ENCODE measurements around the gene RHOD. TPM values are rescaled to one million over a fixed set of nuclear protein-coding genes. Genes with fewer than 3 reads are reported as not detected.

Gene RHOD
- polyA plus RNA-seq, 1 donor (not counting 4 experiments of a cell fraction or from before 2014, with no cell fraction given) = 119 TPM

DNA sequence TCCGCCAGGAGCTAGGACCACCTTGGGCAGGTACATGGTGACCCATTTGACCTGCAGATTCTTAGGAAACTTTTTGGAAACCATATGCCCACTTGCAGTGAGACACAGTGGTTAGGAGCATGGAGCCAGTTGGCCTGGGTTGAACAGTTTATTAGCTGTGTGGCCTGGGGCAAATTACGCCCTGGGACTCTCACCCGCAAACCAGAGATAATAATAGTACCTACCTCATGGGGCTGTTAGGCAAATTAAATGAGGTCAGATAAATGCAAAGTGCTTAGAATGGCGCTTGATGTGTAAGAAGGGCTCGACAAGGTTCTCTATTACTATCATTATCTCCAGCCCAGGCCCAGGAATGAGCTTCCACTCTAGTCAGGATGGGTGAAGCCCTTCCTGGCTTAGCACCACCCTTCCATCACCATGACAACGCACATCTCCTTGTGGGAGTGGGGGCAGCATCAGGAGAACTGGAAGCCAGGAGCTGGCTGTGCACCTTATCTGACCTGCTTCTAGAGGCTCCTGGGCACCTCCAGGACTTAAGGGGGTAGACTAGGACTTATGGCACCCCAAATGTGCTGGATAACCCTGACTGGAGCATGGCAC lies 28.6 kb upstream of the RHOD start:
- Histone ChIP-seq H3K27ac (ENCODE audit: control insufficient read depth, insufficient read depth, low read length) (no peak overlapping the region), H3K9me1 (ENCODE audit: control insufficient read depth, extremely low read depth, insufficient read depth, low read length) (no peaks in the 10 kb centered on the region), H3K4me2 (ENCODE audit: control insufficient read depth, extremely low read depth, insufficient read depth, low read depth, low read length) (peak overlapping the region; percentile 51), H3K27me3 (ENCODE audit: control insufficient read depth, extremely low read depth, insufficient read depth, low read length) (peaks cover 43% of the 10 kb centered on the region), H3K4me1 (ENCODE audit: control insufficient read depth, extremely low read depth, insufficient read depth, low read length) (peaks cover 45% of the 10 kb centered on the region), H4K20me1 (ENCODE audit: control insufficient read depth, extremely low read depth, insufficient read depth, low read length) (no peaks in the 10 kb centered on the region), H3K4me3 (ENCODE audit: control insufficient read depth in 2 of 3, extremely low read depth in 1 of 3, insufficient read depth in 2 of 3, low read depth in 1 of 3, low read length in 3 of 3) (peak overlapping the region in 1 of 3 experiments; percentile 7), H2AFZ (ENCODE audit: control insufficient read depth, low read length) (no peak overlapping the region), H3K36me3 (ENCODE audit: control insufficient read depth in 2 of 2, extremely low read depth in 1 of 2, insufficient read depth in 2 of 2, low read length in 2 of 2) (no peaks in the 10 kb centered on the region), H3K9ac (ENCODE audit: control insufficient read depth, extremely low read depth, insufficient read depth, low read length) (no peak overlapping the region), H3K79me2 (ENCODE audit: control insufficient read depth, insufficient read depth, low read length) (no peaks in the 10 kb centered on the region), H3K9me3 (ENCODE audit: control insufficient read depth, low read depth, low read length) (no peaks in the 10 kb centered on the region)
- DNase-seq (ENCODE audit: low read depth, low spot score) (no peak), FAIRE-seq (peak; percentile 83)
- TF ChIP-seq, protein P1, sequence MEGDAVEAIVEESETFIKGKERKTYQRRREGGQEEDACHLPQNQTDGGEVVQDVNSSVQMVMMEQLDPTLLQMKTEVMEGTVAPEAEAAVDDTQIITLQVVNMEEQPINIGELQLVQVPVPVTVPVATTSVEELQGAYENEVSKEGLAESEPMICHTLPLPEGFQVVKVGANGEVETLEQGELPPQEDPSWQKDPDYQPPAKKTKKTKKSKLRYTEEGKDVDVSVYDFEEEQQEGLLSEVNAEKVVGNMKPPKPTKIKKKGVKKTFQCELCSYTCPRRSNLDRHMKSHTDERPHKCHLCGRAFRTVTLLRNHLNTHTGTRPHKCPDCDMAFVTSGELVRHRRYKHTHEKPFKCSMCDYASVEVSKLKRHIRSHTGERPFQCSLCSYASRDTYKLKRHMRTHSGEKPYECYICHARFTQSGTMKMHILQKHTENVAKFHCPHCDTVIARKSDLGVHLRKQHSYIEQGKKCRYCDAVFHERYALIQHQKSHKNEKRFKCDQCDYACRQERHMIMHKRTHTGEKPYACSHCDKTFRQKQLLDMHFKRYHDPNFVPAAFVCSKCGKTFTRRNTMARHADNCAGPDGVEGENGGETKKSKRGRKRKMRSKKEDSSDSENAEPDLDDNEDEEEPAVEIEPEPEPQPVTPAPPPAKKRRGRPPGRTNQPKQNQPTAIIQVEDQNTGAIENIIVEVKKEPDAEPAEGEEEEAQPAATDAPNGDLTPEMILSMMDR (optimal IDR thresholded peaks at IDR 0.05 in 1 of 3, IDR thresholded peaks at IDR 0.05 in 1 of 3, conservative IDR thresholded peaks at IDR 0.05 in 1 of 3; ENCODE audit: extremely low read depth in 1 of 3, insufficient read depth in 2 of 3, low read length in 3 of 3) = no peak
- TF ChIP-seq EZH2 (IDR thresholded peaks at IDR 0.05; ENCODE audit: low read length) = no peak
- dilution Hi-C loops (cut with MboI; ENCODE audit: extremely low pct_ligation_motif_present, low sequenced_read_pairs) = no loop called here

DNA sequence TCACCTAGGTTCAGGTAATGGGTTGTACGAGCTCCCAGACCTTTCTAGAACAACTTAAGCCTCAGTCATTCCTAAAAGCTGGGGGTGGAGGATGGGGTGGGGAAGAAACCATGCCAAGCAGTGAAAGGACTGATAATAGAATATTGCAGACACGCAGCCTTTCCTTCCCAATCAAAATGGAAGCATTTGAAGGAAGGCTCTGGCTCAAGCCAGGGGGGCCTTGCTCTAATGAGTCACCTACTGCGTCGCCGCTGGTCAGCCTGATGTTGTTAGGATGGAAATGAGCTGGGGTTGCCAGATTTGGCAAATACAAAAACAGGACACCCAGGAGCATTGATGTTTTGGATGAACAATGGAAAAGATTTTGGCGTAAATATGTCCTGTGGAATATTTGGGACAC lies 27.5 kb upstream of the RHOD start:
- Histone ChIP-seq H3K4me2 (ENCODE audit: control insufficient read depth, extremely low read depth, insufficient read depth, low read depth, low read length) (no peak overlapping the region), H3K79me2 (ENCODE audit: control insufficient read depth, insufficient read depth, low read length) (no peaks in the 10 kb centered on the region), H3K27me3 (ENCODE audit: control insufficient read depth, extremely low read depth, insufficient read depth, low read length) (peaks cover 33% of the 10 kb centered on the region), H3K9ac (ENCODE audit: control insufficient read depth, extremely low read depth, insufficient read depth, low read length) (no peak overlapping the region), H3K4me3 (ENCODE audit: control insufficient read depth in 2 of 3, extremely low read depth in 1 of 3, insufficient read depth in 2 of 3, low read depth in 1 of 3, low read length in 3 of 3) (no peak overlapping the region), H3K4me1 (ENCODE audit: control insufficient read depth, extremely low read depth, insufficient read depth, low read length) (peaks cover 50% of the 10 kb centered on the region), H3K36me3 (ENCODE audit: control insufficient read depth in 2 of 2, extremely low read depth in 1 of 2, insufficient read depth in 2 of 2, low read length in 2 of 2) (no peaks in the 10 kb centered on the region), H4K20me1 (ENCODE audit: control insufficient read depth, extremely low read depth, insufficient read depth, low read length) (no peaks in the 10 kb centered on the region), H3K27ac (ENCODE audit: control insufficient read depth, insufficient read depth, low read length) (no peak overlapping the region), H2AFZ (ENCODE audit: control insufficient read depth, low read length) (no peak overlapping the region), H3K9me3 (ENCODE audit: control insufficient read depth, low read depth, low read length) (no peaks in the 10 kb centered on the region), H3K9me1 (ENCODE audit: control insufficient read depth, extremely low read depth, insufficient read depth, low read length) (peaks cover 3% of the 10 kb centered on the region)
- FAIRE-seq (no peak), DNase-seq (ENCODE audit: low read depth, low spot score) (no peak)
- dilution Hi-C loops (cut with MboI; ENCODE audit: extremely low pct_ligation_motif_present, low sequenced_read_pairs) = no loop called here
- TF ChIP-seq, protein P1 (optimal IDR thresholded peaks at IDR 0.05 in 1 of 3, IDR thresholded peaks at IDR 0.05 in 1 of 3, conservative IDR thresholded peaks at IDR 0.05 in 1 of 3; ENCODE audit: extremely low read depth in 1 of 3, insufficient read depth in 2 of 3, low read length in 3 of 3) = no peak
- TF ChIP-seq EZH2 (IDR thresholded peaks at IDR 0.05; ENCODE audit: low read length) = no peak

Measured in keratinocyte (primary cell).